COLO668 (cell line): Measurements from ENCODE around the gene BNIPL.

Experiments used
- DNase-seq: peaks from one replicate; lab custom pipeline; 2025; ENCODE audit not compliant: unreplicated experiment; lab: John Stamatoyannopoulos, UW

The BNIPL gene

GRCh38 chr1:151056149-151056548, 19.8 kb downstream of the BNIPL start:
- no peak for DNase-seq

- DNase-seq, result peak; percentile 86
Measured at GRCh38 chr1:151058692-151059091, 22.3 kb downstream of the BNIPL start.

DNA sequence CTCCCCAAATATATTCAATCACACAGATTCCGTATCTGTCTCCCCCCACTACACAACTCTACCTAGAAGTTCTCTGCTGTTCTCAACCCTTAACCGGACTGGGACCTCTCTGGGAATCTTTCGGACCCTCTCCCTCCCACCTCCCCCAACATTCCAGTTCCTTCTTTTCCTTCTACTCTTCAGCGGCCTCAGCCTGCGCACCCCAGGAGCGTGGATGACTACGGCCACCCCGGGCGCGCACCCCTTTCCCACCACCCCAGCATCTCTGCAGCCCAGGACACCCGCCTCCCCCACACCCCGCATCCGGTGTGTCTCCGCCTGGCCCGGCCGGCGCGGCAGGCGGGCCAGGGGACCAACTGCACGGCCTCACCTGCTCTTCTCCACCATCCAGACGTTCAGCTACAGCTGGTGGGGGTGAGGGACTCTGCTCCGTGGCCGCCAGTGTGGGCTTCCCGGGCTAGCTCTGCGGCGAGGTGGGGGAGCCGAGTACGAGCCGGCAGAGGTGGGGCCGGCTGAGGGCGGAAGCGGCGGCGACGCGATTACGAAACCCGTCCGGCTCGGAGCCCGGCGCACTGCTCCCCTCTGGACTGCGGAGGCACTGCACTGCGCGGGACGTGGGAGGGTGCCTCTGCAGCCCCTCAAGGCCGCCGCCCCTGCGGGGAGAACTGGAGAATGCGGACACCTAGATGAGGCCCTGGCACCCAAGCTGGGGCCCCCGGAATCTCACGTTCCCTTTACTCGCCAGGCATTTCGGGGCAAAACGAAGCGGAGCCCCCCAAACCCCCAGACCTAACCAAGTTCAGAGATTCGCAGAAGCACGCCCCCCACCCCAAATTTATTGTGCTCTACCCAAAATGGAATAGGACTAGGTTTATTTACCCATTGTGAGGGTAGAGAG, 23.0 kb downstream of the BNIPL start, which contains the start of gene CDC42SE1:
Gene CDC42SE1 (minus strand): TSS at position 514 of the 898 bp plus-strand sequence. CDS start 3,892 bp downstream, outside the sequence.
- peak; percentile 95 for DNase-seq

DNA sequence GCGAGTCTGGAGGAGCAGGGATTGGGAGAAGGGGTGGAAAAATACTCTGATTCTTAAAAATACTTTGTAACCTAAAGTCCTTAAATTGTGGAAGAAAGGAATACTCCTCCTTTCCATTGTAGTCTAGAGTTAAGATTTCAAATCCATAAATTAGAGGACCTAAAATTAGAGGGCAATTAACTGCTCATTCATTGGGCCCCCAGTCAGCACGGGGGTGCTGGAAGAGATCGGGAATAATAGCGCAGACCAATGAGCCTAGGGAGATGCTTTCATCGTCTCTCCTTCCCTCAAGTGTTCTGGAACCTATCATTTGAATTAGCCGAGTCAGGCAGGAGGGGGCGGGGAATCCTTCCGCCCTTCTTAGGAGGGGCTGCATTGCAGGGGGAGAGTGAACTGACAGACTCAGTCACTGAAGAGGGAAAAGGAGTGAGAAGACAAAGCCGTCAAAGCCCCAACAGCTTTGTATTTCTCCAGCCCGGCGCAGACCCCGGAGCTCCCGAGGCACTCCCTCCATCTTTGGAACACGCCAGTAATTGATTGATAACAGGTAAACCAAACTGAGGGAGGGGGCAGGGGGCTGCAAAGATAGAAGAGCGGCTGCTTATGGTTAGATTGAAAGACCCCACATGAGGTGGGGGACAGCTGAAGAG, 23.7 kb downstream of the BNIPL start, which contains the start of gene MLLT11:
Gene MLLT11 (plus strand): TSS at position 391 of the 650 bp plus-strand sequence. CDS start 6,828 bp downstream, outside the sequence.
- DNase-seq, result peak; percentile 50

DNA sequence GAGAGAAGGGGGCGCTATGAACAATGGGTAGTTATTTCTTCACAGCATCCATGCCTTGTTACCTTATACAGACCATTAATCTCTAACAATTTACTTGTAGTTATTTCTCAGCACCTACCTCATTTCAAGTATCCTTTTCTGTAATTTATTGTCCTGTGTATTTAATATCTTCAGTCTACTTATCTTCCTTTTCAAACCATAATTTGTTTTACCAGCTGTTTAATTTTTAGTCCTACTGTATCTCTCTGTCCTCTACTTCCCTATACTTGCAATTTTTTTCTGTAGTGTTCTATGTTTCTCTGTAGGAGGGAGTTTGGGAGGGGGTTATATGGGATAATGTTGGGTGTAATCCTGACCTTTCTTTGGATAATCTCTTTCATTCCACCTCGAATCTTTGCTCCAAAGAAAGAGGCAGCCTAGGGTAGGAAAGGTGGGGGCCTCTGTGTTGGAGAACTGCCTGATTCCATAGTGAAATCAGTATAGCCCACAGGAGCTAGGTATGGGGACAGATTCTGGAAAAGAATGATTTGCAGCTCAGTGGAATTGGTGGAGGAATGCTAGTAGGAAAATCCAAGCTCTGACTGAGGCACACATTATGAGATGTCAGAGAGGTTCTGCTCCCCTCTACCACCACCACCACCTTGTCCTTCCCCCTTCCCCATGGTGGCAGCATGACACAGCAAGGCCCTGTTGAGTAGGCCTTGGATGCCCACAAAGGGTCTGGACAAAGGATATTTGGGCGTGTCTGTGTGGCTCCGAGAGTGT, 24.5 kb downstream of the BNIPL start:
- DNase-seq, result peak; percentile 52

DNA sequence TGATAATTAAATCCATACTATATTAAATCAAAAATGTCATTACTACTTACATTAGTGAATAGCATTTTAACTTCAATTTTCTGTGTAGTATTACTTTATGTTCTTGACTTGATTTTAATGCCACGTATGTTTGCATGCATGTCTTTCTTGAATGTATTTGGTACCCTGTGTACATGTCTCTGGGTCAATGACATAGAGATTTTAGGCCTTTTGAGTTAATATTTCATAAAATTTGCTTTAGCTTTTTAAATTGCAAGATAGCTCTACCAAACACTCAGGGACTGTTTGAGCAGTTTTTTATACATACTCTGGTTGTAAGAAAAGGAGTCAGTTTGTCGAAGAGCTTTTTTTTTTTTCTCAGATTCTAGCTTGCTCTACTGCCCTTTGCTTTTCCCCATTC, 25.3 kb downstream of the BNIPL start:
- no peak for DNase-seq

DNA sequence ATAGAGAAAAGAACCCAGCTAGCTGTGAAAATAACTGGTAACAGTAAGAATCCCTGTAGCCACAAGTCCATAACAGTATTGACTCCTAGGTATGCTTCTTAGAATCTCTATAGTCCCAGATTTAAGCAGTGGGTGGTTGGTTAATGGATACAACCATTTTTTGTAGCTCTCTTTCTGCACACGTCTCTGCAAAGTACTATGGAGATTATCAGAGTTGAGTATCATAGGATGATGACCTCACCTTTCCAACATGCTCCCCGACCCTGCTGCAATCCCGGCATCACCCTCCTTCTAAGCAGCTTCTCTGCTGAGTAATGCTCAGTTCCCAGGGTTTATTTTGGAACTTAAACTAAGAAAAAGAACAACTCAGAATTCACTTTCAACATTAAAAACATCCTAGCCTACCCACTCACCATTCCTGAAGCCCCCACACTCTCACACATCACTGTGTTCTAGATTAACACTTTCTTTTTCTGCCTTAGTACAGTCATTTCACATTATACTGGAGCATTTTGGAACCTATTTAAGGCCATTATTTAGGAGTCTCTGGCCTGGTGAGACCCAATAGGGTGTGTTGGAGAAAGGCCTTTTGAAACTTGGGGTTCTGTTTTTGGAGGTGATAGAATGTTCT, 26.5 kb downstream of the BNIPL start:
- peak; percentile 22 for DNase-seq

DNA sequence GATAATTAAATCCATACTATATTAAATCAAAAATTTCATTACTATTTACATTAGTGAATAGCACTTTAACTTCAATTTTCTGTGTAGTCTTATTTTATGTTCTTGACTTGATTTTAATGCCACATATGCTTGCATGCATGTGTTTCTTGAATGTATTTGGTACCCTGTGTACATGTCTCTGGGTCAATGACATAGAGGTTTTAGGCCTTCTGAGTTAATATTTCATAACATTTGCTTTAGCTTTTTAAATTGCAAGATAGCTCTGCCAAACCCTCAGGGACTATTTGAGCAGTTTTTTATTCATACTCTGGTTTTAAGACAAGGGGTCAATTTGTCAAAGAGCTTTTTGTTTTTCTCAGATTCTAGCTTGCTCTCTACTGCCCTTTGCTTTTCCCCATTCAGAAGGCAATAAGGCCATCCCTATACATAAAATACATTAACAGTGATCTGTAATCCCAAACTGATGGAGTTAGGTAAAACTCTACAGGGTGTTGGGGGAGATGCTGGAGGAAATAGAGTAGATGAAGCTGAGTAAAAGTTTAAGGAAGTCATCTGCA, 28.8 kb downstream of the BNIPL start:
- no peak for DNase-seq

GRCh38 chr1:151067185-151067584, 30.8 kb downstream of the BNIPL start:
- no peak for DNase-seq

DNA sequence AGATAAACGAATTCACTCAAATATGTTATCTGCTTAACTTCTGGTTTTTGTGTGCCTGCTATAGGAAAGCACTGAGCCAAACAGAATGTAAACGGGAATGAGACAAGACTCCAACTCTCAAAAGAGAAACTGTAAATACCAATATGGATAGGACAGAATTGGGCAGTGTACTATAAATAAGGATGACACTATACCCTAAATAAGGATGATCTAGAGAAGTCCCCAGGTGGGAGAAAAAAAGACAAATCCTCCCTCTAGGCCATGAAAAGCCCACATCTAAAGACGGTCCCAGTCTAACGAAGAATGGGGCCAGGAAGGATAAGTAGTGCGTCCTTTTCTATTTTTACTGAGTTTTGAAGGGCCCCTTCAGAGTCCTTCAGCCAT, 32.7 kb downstream of the BNIPL start:
- DNase-seq, result no peak

- peak; percentile 90 for DNase-seq
Measured at GRCh38 chr1:151070474-151071276, 34.3 kb downstream of the BNIPL start, which contains the start of gene GABPB2. TSS of gene GABPB2 (plus strand) at chr1:151070761. CDS start at chr1:151088190, 17,429 bp downstream.

DNA sequence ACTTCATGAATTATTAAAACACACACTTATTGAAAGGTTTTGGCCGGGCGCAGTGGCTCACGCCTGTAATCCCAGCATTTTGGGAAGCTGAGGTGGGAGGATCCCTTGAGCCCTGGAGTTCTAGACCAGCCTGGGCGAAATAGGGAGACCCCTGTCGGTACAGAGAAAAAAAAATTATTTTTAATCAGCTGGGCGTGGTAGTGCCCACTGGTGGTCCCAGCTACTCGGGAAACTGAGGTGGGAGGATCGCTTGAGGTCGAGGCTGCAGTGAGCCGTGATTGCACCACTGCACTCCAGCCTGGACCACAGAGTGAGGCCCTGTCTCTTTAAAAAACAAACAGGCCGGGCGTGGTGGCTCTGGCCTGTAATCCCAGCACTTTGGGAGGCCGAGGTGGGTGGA, 35.8 kb downstream of the BNIPL start:
- DNase-seq, result peak; percentile 37

DNA sequence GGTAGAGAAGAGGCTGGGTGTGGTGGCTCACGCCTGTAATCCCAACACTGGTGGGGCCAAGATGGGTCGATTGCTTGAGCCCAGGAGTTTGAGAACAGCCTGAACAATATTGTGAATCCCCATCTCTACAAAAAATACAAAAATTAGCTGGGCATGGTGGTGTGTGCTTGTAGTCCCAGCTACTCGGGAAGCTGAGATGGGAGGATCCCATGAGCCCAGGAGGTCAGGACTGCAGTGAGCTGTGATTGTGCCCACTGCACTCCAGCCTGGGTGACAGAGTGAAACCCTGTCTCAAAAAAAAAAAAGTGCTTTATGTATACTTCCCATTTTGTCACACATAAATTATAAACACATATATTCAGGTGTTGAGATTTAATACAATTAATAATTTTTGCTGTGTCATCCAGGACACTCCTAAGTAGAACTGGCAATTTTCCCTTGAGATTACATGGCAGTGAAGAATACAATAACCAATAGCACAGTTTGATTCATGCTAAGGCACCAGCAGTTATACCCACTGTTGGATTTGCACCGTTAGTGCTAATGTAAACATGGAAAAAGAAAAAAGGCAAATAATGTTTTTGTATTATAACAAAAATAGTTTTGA, 49.7 kb downstream of the BNIPL start:
- no peak for DNase-seq
